ENCODE measurements around the gene IFT88. TPM values are rescaled to one million over a fixed set of nuclear protein-coding genes. Genes with fewer than 3 reads are reported as not detected.

Gene IFT88
- total and polyA plus RNA-seq, 5 donors: 5.8 to 12.9 (median 9.9) TPM

GRCh38 chr13:20647758-20648157 lies 80.8 kb downstream of the IFT88 start:
- DNase-seq: no peak
- no peak overlapping the region for H3K4me3 ChIP-seq (ENCODE audit: low read length)
- no peak overlapping the region for H3K27ac ChIP-seq (ENCODE audit: low read length)
- ATAC-seq: no peak
- H3K9me3 ChIP-seq (ENCODE audit: control insufficient read depth, low read length): no peaks in the 10 kb centered on the region
- WGBS: 97% methylated on average over 2 of the region's 2 CpGs
- no peaks in the 10 kb centered on the region for H3K4me1 ChIP-seq (ENCODE audit: control insufficient read depth, insufficient read depth, low read length)
- no peaks in the 10 kb centered on the region for H3K27me3 ChIP-seq (ENCODE audit: control insufficient read depth, insufficient read depth)
- intact Hi-C loops (cut with DNase I): no loop called here

- no peaks in the 10 kb centered on the region for H3K27me3 ChIP-seq (ENCODE audit: control insufficient read depth, insufficient read depth)
- WGBS: 83% methylated on average over 4 of the region's 4 CpGs
- no peak for ATAC-seq
- H3K27ac ChIP-seq (ENCODE audit: low read length): no peak overlapping the region
- no peak overlapping the region for H3K4me3 ChIP-seq (ENCODE audit: low read length)
- H3K4me1 ChIP-seq (ENCODE audit: control insufficient read depth, insufficient read depth, low read length): no peaks in the 10 kb centered on the region
- no peaks in the 10 kb centered on the region for H3K9me3 ChIP-seq (ENCODE audit: control insufficient read depth, low read length)
- intact Hi-C loops (cut with DNase I): no loop called here
- DNase-seq: no peak
Measured at GRCh38 chr13:20652946-20653345, 86.0 kb downstream of the IFT88 start.

- H3K4me1 ChIP-seq (ENCODE audit: control insufficient read depth, insufficient read depth, low read length): no peaks in the 10 kb centered on the region
- intact Hi-C loops (cut with DNase I): no loop called here
- 82% methylated on average over 1 of the region's 1 CpG for WGBS
- H3K27me3 ChIP-seq (ENCODE audit: control insufficient read depth, insufficient read depth): no peaks in the 10 kb centered on the region
- no peak overlapping the region for H3K27ac ChIP-seq (ENCODE audit: low read length)
- no peak for DNase-seq
- no peak for ATAC-seq
- no peaks in the 10 kb centered on the region for H3K9me3 ChIP-seq (ENCODE audit: control insufficient read depth, low read length)
- H3K4me3 ChIP-seq (ENCODE audit: low read length): no peak overlapping the region
Measured at GRCh38 chr13:20654156-20654555, 87.2 kb downstream of the IFT88 start.

GRCh38 chr13:20658451-20659040 lies 91.6 kb downstream of the IFT88 start:
- Histone ChIP-seq H3K4me1 (ENCODE audit: control insufficient read depth, insufficient read depth, low read length) (no peaks in the 10 kb centered on the region), H3K9me3 (ENCODE audit: control insufficient read depth, low read length) (no peaks in the 10 kb centered on the region), H3K4me3 (ENCODE audit: low read length) (no peak overlapping the region), H3K27me3 (ENCODE audit: control insufficient read depth, insufficient read depth) (no peaks in the 10 kb centered on the region), H3K27ac (ENCODE audit: low read length) (no peak overlapping the region)
- WGBS: 78% methylated on average over 5 of the region's 5 CpGs
- ATAC-seq: no peak
- intact Hi-C loops (cut with DNase I): no loop called here
- DNase-seq: no peak

GRCh38 chr13:20664351-20664750 lies 97.4 kb downstream of the IFT88 start:
- DNase-seq (no peak), ATAC-seq (no peak)
- Histone ChIP-seq H3K27ac (ENCODE audit: low read length) (no peak overlapping the region), H3K27me3 (ENCODE audit: control insufficient read depth, insufficient read depth) (no peaks in the 10 kb centered on the region), H3K4me3 (ENCODE audit: low read length) (no peak overlapping the region), H3K4me1 (ENCODE audit: control insufficient read depth, insufficient read depth, low read length) (no peaks in the 10 kb centered on the region), H3K9me3 (ENCODE audit: control insufficient read depth, low read length) (no peaks in the 10 kb centered on the region)
- intact Hi-C loops (cut with DNase I): no loop called here

- Histone ChIP-seq H3K9me3 (ENCODE audit: control insufficient read depth, low read length) (no peaks in the 10 kb centered on the region), H3K4me1 (ENCODE audit: control insufficient read depth, insufficient read depth, low read length) (no peaks in the 10 kb centered on the region), H3K27me3 (ENCODE audit: control insufficient read depth, insufficient read depth) (no peaks in the 10 kb centered on the region), H3K4me3 (ENCODE audit: low read length) (no peak overlapping the region), H3K27ac (ENCODE audit: low read length) (no peak overlapping the region)
- intact Hi-C loops (cut with DNase I): no loop called here
- WGBS: 79% methylated on average over 4 of the region's 4 CpGs
- no peak for ATAC-seq
- no peak for DNase-seq
Measured at GRCh38 chr13:20666948-20667347, 100.0 kb downstream of the IFT88 start.

GRCh38 chr13:20667857-20668437 lies 101.0 kb downstream of the IFT88 start:
- Histone ChIP-seq H3K27ac (ENCODE audit: low read length) (no peak overlapping the region), H3K27me3 (ENCODE audit: control insufficient read depth, insufficient read depth) (no peaks in the 10 kb centered on the region), H3K4me1 (ENCODE audit: control insufficient read depth, insufficient read depth, low read length) (no peaks in the 10 kb centered on the region), H3K4me3 (ENCODE audit: low read length) (no peak overlapping the region), H3K9me3 (ENCODE audit: control insufficient read depth, low read length) (no peaks in the 10 kb centered on the region)
- DNase-seq: no peak
- peak in 1 of 2 donors; percentile 11 for ATAC-seq
- WGBS: 46% methylated on average over 4 of the region's 4 CpGs
- intact Hi-C loops (cut with DNase I): no loop called here

GRCh38 chr13:20669162-20669561 lies 102.2 kb downstream of the IFT88 start:
- Histone ChIP-seq H3K4me1 (ENCODE audit: control insufficient read depth, insufficient read depth, low read length) (no peaks in the 10 kb centered on the region), H3K27ac (ENCODE audit: low read length) (no peak overlapping the region), H3K9me3 (ENCODE audit: control insufficient read depth, low read length) (no peaks in the 10 kb centered on the region), H3K27me3 (ENCODE audit: control insufficient read depth, insufficient read depth) (no peaks in the 10 kb centered on the region), H3K4me3 (ENCODE audit: low read length) (no peak overlapping the region)
- intact Hi-C loops (cut with DNase I): no loop called here
- 89% methylated on average over 5 of the region's 5 CpGs for WGBS
- DNase-seq (no peak), ATAC-seq (no peak)

- ATAC-seq (no peak), DNase-seq (no peak)
- Histone ChIP-seq H3K4me3 (ENCODE audit: low read length) (no peak overlapping the region), H3K9me3 (ENCODE audit: control insufficient read depth, low read length) (no peaks in the 10 kb centered on the region), H3K27me3 (ENCODE audit: control insufficient read depth, insufficient read depth) (no peaks in the 10 kb centered on the region), H3K27ac (ENCODE audit: low read length) (no peak overlapping the region), H3K4me1 (ENCODE audit: control insufficient read depth, insufficient read depth, low read length) (no peaks in the 10 kb centered on the region)
- intact Hi-C loops (cut with DNase I): no loop called here
- WGBS: 90% methylated on average over 1 of the region's 1 CpG
Measured at GRCh38 chr13:20671789-20672188, 104.8 kb downstream of the IFT88 start.

- DNase-seq (no peak), ATAC-seq (peak; percentile 89 to 90)
- intact Hi-C loops (cut with DNase I): no loop called here
- H3K4me1 ChIP-seq (ENCODE audit: control insufficient read depth, insufficient read depth, low read length): no peaks in the 10 kb centered on the region
- 37% methylated on average over 2 of the region's 2 CpGs for WGBS
- no peak overlapping the region for H3K27ac ChIP-seq (ENCODE audit: low read length)
- no peak overlapping the region for H3K4me3 ChIP-seq (ENCODE audit: low read length)
- H3K27me3 ChIP-seq (ENCODE audit: control insufficient read depth, insufficient read depth): no peaks in the 10 kb centered on the region
- H3K9me3 ChIP-seq (ENCODE audit: control insufficient read depth, low read length): no peaks in the 10 kb centered on the region
Measured at GRCh38 chr13:20672772-20673171, 105.8 kb downstream of the IFT88 start.

- no peak for DNase-seq
- ATAC-seq: peak; percentile 32 to 58
- Histone ChIP-seq H3K4me1 (ENCODE audit: control insufficient read depth, insufficient read depth, low read length) (no peaks in the 10 kb centered on the region), H3K27me3 (ENCODE audit: control insufficient read depth, insufficient read depth) (no peaks in the 10 kb centered on the region), H3K9me3 (ENCODE audit: control insufficient read depth, low read length) (no peaks in the 10 kb centered on the region), H3K27ac (ENCODE audit: low read length) (no peak overlapping the region), H3K4me3 (ENCODE audit: low read length) (no peak overlapping the region)
- intact Hi-C loops (cut with DNase I): no loop called here
- 65% methylated on average over 5 of the region's 5 CpGs for WGBS
Measured at GRCh38 chr13:20673715-20674114, 106.8 kb downstream of the IFT88 start.

GRCh38 chr13:20676213-20676612 lies 109.3 kb downstream of the IFT88 start:
- ATAC-seq (no peak), DNase-seq (no peak)
- H3K4me1 ChIP-seq (ENCODE audit: control insufficient read depth, insufficient read depth, low read length): no peaks in the 10 kb centered on the region
- 90% methylated on average over 2 of the region's 2 CpGs for WGBS
- intact Hi-C loops (cut with DNase I): no loop called here
- no peak overlapping the region for H3K4me3 ChIP-seq (ENCODE audit: low read length)
- no peaks in the 10 kb centered on the region for H3K27me3 ChIP-seq (ENCODE audit: control insufficient read depth, insufficient read depth)
- H3K9me3 ChIP-seq (ENCODE audit: control insufficient read depth, low read length): no peaks in the 10 kb centered on the region
- H3K27ac ChIP-seq (ENCODE audit: low read length): no peak overlapping the region
